Left lung (tissue), 10 donors: ENCODE data around the gene C16orf87. TPM values are rescaled to one million over a fixed set of nuclear protein-coding genes. Genes with fewer than 3 reads are reported as not detected.

ENCODE experiments used
- ATAC-seq: fragments of 200-7000 bp; cut with Tn5 transposase; one replicate; pipeline ENCODE4 v1.9.1; 2020; ENCODE audit warnings: moderate library complexity
- DNase-seq, 4 donors: peaks; one replicate each; pipeline ENCODE4 v3.0.0-alpha.2; 2013 to 2020
- H3K27ac ChIP-seq, 2 donors: fragments of 200-600 bp; sonication (generic) in 1 of 2; one replicate each; pipeline versions ENCODE4 v1.5.0 to v1.8.0; 2020 to 2021
- H3K27me3 ChIP-seq, 2 donors: fragments of 200-600 bp; sonication (generic) in 1 of 2; one replicate each; pipeline versions ENCODE4 v1.5.0 to v1.8.0; 2020 to 2021
- H3K36me3 ChIP-seq, 2 donors: fragments of 200-600 bp; sonication (generic) in 1 of 2; one replicate each; pipeline versions ENCODE4 v1.5.0 to v1.8.0; 2020 to 2021
- H3K4me1 ChIP-seq, 2 donors: fragments of 200-600 bp; one replicate each; pipeline ENCODE4 v1.8.0; 2021
- H3K4me3 ChIP-seq, 2 donors: fragments of 200-600 bp; sonication (generic) in 1 of 2; one replicate each; pipeline versions ENCODE4 v1.5.0 to v1.8.0; 2020 to 2021; ENCODE audit warnings: mild to moderate bottlenecking in 1 of 2
- H3K9me3 ChIP-seq, 2 donors: fragments of 200-600 bp; sonication (generic) in 1 of 2; one replicate each; pipeline versions ENCODE4 v1.5.0 to v1.8.0; 2020 to 2021
- CTCF ChIP-seq, 2 donors: fragments of 200-600 bp; sonication (generic) in 1 of 2; IDR thresholded peaks; one replicate each; pipeline versions ENCODE4 v1.5.0 to v1.8.0; 2021; ENCODE audit warnings: antibody characterized with exemption in 2 of 2
- intact Hi-C, 2 donors: fragments of 100-400 bp; cut with DNase I; formaldehyde crosslinking; loops; one replicate each; pipeline versions ENCODE4 v1.11.2 to v1.14.2; 2022
- polyA plus RNA-seq, 6 donors: library from polyadenylated mRNA; unstranded; fragments of 120-200 nt; gene quantifications; one replicate each; pipeline ENCODE4 v1.2.1, GENCODE V29; 2013; ENCODE audit not compliant: insufficient read length in 6 of 6
- total RNA-seq, 2 donors: library from RNA; stranded (reverse); fragmentation: NEBNext Ultra II Directional; extraction: Animal tissue kit (Norgen Biotek cat#: 25700); gene quantifications; one replicate each; pipeline ENCODE4 v1.2.1, GENCODE V29; 2021
- donor health status: DM: no; HTN: yes; CAD: no.
- donor health status: DM: no; HTN: no; CAD: no.

The C16orf87 gene
- total and polyA plus RNA-seq, 8 donors: 6.2 to 23.2 (median 21.4) TPM

DNA sequence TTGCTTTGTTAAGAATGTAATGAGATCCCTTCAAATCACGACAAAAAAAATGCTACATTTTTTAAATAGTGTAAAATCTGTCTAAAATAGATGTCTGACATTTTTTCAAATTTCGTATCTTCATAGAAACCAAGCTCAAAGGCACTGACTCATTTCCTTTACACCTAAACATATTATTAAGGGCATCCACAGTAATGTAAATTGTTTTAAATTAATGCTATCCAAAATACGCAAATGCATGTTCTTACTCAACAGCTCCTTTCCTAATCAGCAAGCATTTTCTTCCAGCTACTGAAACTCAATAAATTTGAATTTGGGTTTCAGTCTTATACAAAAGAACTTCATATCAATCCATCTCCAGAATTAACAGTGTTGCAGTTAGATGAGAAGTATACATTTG lies 4.3 kb downstream of the C16orf87 start:
- no peaks in the 10 kb centered on the region for H3K9me3 ChIP-seq
- no peak overlapping the region for H3K27ac ChIP-seq
- no peak for TF ChIP-seq CTCF (IDR thresholded peaks at IDR 0.05)
- ATAC-seq (no peak), DNase-seq (no peak)
- intact Hi-C loops: no loop called here
- H3K4me1 ChIP-seq: peaks cover 0 to 20% of the 10 kb centered on the region in 2 donors
- no peaks in the 10 kb centered on the region for H3K36me3 ChIP-seq
- no peaks in the 10 kb centered on the region for H3K27me3 ChIP-seq
- H3K4me3 ChIP-seq: no peak overlapping the region

DNA sequence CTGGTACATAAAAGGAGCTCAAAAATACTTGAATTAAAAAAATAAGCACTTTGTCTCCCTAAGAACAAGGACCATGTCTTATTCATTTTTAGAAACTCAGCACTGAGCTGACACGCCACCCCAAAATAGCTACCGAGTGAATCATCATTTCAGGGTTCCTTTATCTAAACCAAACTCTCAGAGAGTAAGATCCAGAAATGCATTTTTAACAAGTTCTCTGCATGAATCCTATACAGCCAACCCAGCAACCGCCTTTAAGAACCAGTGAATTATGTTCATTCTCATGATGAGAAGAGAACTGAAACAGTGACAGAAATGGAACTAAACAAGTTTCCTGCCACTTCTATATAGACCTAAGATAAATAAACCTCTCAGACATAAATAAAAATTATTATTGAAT lies 8.7 kb downstream of the C16orf87 start:
- H3K27me3 ChIP-seq: no peaks in the 10 kb centered on the region
- no peak for DNase-seq
- no peak overlapping the region for H3K27ac ChIP-seq
- H3K4me3 ChIP-seq: no peak overlapping the region
- no peaks in the 10 kb centered on the region for H3K9me3 ChIP-seq
- TF ChIP-seq CTCF (IDR thresholded peaks at IDR 0.05): no peak
- H3K36me3 ChIP-seq: no peaks in the 10 kb centered on the region
- intact Hi-C loops: no loop called here
- H3K4me1 ChIP-seq: peaks cover 0 to 3% of the 10 kb centered on the region in 2 donors
- ATAC-seq: no peak

- no peak for ATAC-seq
- no peak for TF ChIP-seq CTCF (IDR thresholded peaks at IDR 0.05)
- no peak overlapping the region for H3K4me3 ChIP-seq
These were observed 13.0 kb downstream of the C16orf87 start for GRCh38 chr16:46817961-46818360.

GRCh38 chr16:46814790-46815189 lies 16.2 kb downstream of the C16orf87 start:
- intact Hi-C loops: no loop called here
- Histone ChIP-seq H3K36me3 (no peaks in the 10 kb centered on the region), H3K27me3 (no peaks in the 10 kb centered on the region), H3K4me1 (peaks cover 0 to 13% of the 10 kb centered on the region in 2 donors), H3K4me3 (no peak overlapping the region), H3K9me3 (no peaks in the 10 kb centered on the region), H3K27ac (no peak overlapping the region)
- TF ChIP-seq CTCF (IDR thresholded peaks at IDR 0.05): no peak
- DNase-seq: no peak
- ATAC-seq: no peak

More at GRCh38 chr16:46817961-46818360, 13.0 kb downstream of the C16orf87 start:
- Histone ChIP-seq H3K9me3 (no peaks in the 10 kb centered on the region), H3K27ac (no peak overlapping the region), H3K36me3 (no peaks in the 10 kb centered on the region), H3K27me3 (no peaks in the 10 kb centered on the region), H3K4me1 (peaks cover 0 to 11% of the 10 kb centered on the region in 2 donors)
- intact Hi-C loops: no loop called here
- DNase-seq: no peak

DNA sequence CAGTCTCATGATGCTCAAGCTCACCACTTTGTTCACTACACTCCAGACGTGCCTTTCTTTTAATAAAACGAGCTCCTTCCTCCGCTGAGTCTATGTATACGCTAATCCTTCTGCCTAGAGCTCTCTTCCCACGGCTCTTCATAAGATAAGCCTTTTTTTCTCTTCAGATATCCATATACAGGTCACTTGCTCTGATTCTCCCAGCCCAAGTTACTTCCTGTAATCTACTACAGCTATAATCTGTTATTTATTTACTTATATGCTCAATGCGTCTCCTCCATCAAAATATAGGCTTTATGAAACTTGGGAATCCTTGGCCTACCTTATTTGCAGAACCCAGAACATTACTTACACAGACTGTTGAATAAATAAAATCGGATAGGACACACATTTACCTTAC lies 17.4 kb downstream of the C16orf87 start:
- H3K4me3 ChIP-seq: no peak overlapping the region
- intact Hi-C loops: no loop called here
- no peak for ATAC-seq

More for the DNA sequence above, 17.4 kb downstream of the C16orf87 start:
- TF ChIP-seq CTCF (IDR thresholded peaks at IDR 0.05): no peak
- Histone ChIP-seq H3K4me1 (peaks cover 0 to 20% of the 10 kb centered on the region in 2 donors), H3K27me3 (no peaks in the 10 kb centered on the region), H3K36me3 (no peaks in the 10 kb centered on the region), H3K9me3 (no peaks in the 10 kb centered on the region), H3K27ac (no peak overlapping the region)
- no peak for DNase-seq
